ENCODE measurements around the gene DTNB. TPM values are rescaled to one million over a fixed set of nuclear protein-coding genes. Genes with fewer than 3 reads are reported as not detected.
"Not testable (repeated sequence)": the region's sequence is repeated elsewhere in the genome, so short reads cannot be mapped to it uniquely, and the experiment has no call there.

Gene DTNB
- total RNA-seq, 1 experiment from 2014 or later: 6.7 TPM

GRCh38 chr2:25421289-25421688 lies 252.1 kb downstream of the DTNB start:
- no peak for DNase-seq (ENCODE audit: low read depth)

GRCh38 chr2:25420820-25421237 lies 252.5 kb downstream of the DTNB start:
- no peak for DNase-seq (ENCODE audit: low read depth)

GRCh38 chr2:25419678-25420242 lies 253.6 kb downstream of the DTNB start:
- no peak for DNase-seq (ENCODE audit: low read depth)

- no peak for DNase-seq (ENCODE audit: low read depth)
These were observed 254.3 kb downstream of the DTNB start for GRCh38 chr2:25418944-25419677.

- DNase-seq (ENCODE audit: low read depth): no peak
These were observed 255.5 kb downstream of the DTNB start for GRCh38 chr2:25417715-25418369.

- no peak for DNase-seq (ENCODE audit: low read depth)
These were observed 256.7 kb downstream of the DTNB start for GRCh38 chr2:25416674-25417073.

- DNase-seq (ENCODE audit: low read depth): no peak
These were observed 258.6 kb downstream of the DTNB start for GRCh38 chr2:25414781-25415180.

- DNase-seq (ENCODE audit: low read depth): not testable (repeated sequence)
These were observed 260.0 kb downstream of the DTNB start for GRCh38 chr2:25413409-25413808.

- no peak for DNase-seq (ENCODE audit: low read depth)
These were observed 261.6 kb downstream of the DTNB start for GRCh38 chr2:25411753-25412152.

- DNase-seq (ENCODE audit: low read depth): no peak
These were observed 262.1 kb downstream of the DTNB start for GRCh38 chr2:25411281-25411680.

- DNase-seq (ENCODE audit: low read depth): no peak
These were observed 263.0 kb downstream of the DTNB start for GRCh38 chr2:25410370-25410769.

- no peak for DNase-seq (ENCODE audit: low read depth)
These were observed 263.9 kb downstream of the DTNB start for GRCh38 chr2:25409468-25409867.

- DNase-seq (ENCODE audit: low read depth): no peak
These were observed 264.3 kb downstream of the DTNB start for GRCh38 chr2:25409044-25409443.

- DNase-seq (ENCODE audit: low read depth): no peak
These were observed 267.6 kb downstream of the DTNB start for GRCh38 chr2:25405611-25406295.

- DNase-seq (ENCODE audit: low read depth): not testable (repeated sequence)
These were observed 270.1 kb downstream of the DTNB start for GRCh38 chr2:25403120-25403760.

- no peak for DNase-seq (ENCODE audit: low read depth)
These were observed 270.9 kb downstream of the DTNB start for GRCh38 chr2:25402477-25402876.

- no peak for DNase-seq (ENCODE audit: low read depth)
These were observed 271.9 kb downstream of the DTNB start for GRCh38 chr2:25401307-25402026.

GRCh38 chr2:25400576-25401216 lies 272.7 kb downstream of the DTNB start:
- DNase-seq (ENCODE audit: low read depth): no peak

GRCh38 chr2:25400169-25400568 lies 273.2 kb downstream of the DTNB start:
- DNase-seq (ENCODE audit: low read depth): no peak

GRCh38 chr2:25398534-25398933 lies 274.8 kb downstream of the DTNB start:
- no peak for DNase-seq (ENCODE audit: low read depth)

- DNase-seq (ENCODE audit: low read depth): no peak
These were observed 275.6 kb downstream of the DTNB start for GRCh38 chr2:25397777-25398176.

All from LHCN-M2 (cell line).